HG03060 (cell line): ENCODE results near the gene COL19A1.

Source experiments
- ATAC-seq: cut with Tn5 transposase; IDR thresholded peaks from one replicate; pipeline ENCODE4 v1.9.1; 2021; ENCODE audit warnings: low read depth, moderate number of reproducible peaks; ENCODE audit not compliant: unreplicated experiment

Gene COL19A1

DNA sequence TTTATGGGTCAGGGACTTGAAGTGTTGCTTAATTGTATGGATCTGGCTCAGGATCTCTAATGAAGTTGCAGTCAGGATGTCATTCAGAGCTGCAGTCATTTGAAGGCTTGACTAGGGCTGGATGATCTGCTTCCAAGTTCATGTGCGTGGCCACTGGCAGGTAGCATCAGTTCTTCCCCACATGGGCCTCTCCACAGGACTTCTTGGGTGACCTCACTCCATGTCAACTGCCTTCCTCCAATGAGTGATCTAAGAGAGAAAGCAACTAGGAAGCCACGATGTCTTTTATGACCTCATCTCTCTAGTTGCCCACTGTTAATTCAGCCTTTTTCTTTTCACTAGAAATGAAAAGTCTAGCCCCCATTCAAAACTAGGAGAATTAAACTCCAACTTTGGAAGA is 332.4 kb downstream of the COL19A1 start:
- ATAC-seq: no peak

GRCh38 chr6:70208235-70208790 is 342.0 kb downstream of the COL19A1 start:
- ATAC-seq: no peak

DNA sequence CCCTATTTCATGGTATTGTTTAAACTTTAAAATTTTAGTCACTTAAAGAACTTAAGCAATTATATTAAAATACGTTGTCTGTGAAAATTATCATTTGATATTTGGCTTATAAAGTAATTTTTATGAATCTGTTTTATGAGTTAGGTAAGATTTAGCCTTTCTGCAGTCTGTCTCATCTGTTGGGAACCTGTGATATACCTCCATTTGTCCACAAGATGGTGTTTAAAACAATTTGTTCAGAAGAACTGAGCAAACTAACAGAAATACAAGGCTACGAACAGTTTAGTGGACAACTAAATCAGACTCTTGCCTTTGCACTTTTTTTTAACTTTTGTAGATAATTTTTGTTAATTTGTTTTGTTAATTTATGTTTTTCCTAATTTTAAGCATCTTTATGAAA is 344.1 kb downstream of the COL19A1 start:
- no peak for ATAC-seq

DNA sequence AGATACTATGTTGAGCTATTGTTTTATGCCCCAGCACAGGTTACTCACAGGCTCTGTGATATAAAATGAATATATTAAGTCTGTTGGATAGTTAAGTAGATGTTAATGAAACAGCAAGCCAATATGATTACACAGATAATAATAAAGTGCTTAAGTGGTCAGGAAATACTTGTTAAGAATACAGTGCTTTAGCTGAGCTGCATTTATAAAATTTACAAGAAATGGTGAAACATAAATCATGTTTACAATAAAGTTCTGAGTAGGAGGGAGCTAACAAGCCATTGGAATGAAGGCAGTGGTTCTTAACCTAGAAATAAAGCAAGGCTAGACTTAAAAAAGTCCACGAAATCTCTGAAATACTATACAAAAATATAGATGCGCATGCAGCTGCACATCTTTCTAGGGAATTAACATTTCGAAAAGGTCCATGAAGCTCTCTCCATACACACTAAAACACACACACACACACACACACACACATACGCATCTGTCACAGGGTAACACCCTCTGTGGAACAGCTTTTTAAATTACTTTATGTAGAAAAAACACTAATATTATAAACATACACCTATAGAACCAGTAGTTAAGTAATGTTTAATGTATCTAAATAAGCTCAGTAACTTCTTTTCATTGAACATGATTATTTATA is 349.2 kb downstream of the COL19A1 start:
- no peak for ATAC-seq

GRCh38 chr6:70216767-70217166 is 350.4 kb downstream of the COL19A1 start:
- ATAC-seq: no peak

DNA sequence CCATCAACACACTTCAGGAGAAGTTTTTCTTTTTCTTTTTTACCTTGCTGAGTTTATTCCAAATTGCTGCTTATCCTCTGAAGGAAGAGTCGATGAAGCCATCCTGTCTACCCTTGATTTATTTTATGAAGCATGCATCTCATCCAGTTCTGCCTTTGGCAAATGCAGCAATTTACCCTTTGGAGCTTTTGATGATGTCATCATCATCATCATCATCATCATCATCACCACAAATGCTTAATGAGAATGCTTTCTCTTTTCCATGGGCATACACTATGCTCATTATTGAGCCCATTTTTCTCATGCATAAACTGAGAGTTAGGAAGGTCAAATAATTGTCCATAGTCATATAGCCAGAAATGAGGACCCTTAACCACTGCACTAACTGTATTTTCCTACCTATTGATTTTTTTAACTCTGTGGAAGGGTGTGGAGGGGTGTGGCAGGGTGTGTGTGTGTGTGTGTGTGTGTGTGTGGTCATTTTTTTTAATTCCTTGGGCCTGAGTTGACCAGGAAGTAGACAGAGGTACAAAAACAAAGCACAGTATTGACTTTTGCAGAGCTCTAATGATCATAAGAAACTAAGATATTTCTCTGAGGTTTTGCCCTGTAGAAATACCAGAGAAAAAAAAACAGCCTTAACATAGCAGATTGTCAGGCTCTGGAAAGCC is 353.7 kb downstream of the COL19A1 start:
- no peak for ATAC-seq

GRCh38 chr6:70221025-70221714 is 354.8 kb downstream of the COL19A1 start:
- no peak for ATAC-seq

DNA sequence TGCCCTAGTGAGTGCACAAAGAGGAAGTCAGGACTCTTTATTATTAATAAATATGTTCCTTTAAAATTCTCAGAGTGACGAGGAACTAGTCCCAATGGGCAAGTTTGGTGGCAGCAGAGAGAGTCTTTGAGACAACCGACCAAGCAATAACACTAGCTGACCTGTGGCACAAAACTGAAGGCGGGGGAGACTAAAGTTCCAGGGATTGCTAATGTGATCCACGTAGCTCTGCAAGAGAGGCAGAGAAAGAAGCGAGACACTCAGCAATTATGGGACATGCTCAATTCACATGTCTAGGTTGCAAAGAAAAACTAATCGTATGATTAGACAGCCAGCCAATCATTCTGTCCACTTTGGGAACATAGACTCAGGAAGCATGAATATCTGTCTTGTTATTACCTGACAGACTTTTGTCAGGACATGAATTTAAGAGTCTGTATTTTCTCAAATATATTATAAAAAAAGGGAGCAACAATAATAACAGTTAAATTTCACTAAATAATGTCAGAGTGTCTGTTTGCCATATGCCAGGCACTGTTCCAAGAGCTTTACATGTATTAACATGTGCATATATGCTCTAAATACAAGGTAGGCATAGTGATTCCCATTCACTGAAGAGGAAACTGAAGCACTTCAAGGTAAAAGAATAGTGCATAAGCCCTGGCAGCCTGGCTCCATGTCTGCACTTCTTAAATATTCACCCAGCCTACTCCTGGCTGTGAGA is 355.5 kb downstream of the COL19A1 start:
- ATAC-seq: no peak

- ATAC-seq: no peak
Measured at GRCh38 chr6:70222439-70222749, 356.0 kb downstream of the COL19A1 start.

DNA sequence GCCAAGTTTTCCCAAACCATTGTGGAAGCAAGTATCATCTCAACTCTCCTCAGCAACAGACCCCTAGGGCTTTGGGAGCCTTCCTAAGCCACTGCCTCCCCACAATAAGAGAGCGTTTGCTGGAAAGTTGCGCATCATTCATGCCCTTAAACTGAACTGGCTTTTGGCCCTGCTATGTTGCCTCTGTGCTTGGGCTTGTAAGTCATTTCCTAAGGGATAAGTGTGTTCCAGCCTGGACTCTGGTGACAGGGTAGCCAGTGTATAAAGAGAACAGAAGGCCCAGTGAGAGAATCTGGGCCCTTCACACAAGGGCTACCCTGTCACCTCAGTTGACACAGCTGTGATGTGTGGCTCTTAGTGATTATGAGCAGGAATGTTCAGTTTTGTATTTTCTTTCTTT is 358.7 kb downstream of the COL19A1 start:
- no peak for ATAC-seq

GRCh38 chr6:70231311-70231710 is 365.0 kb downstream of the COL19A1 start:
- ATAC-seq: no peak

DNA sequence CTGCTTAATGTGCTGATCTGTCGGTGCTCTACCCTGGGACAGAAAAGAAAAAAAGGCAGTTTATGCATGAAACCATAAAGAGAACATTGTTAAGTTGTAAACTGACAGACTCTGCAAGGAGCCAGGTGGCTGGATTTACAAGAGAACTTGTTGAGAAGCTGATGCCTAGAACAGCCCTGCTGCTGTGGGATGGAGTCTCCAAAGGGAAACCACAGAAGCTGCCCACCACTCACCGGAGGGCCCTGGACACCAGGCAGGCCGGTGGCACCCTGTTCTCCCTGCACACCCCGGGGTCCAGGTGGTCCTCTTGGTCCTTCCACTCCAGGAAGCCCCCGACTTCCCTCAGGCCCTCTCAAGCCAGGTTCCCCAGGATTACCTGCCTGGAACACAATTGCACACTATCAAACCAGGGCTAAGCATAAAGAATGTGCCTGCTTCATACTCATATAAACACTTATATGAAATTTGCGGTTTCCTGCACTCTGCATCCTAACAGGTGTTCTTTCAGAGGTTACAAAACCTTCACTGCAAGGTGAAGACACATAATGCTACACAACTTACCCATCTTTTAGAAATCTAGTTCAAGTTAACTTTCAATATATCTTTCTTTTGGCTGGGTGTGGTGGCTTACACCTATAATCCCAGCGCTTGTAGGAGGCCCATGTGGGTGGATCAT is 368.3 kb downstream of the COL19A1 start:
- ATAC-seq: no peak

GRCh38 chr6:70236343-70236742 is 370.0 kb downstream of the COL19A1 start:
- no peak for ATAC-seq

GRCh38 chr6:70241031-70241430 is 374.7 kb downstream of the COL19A1 start:
- ATAC-seq: no peak

DNA sequence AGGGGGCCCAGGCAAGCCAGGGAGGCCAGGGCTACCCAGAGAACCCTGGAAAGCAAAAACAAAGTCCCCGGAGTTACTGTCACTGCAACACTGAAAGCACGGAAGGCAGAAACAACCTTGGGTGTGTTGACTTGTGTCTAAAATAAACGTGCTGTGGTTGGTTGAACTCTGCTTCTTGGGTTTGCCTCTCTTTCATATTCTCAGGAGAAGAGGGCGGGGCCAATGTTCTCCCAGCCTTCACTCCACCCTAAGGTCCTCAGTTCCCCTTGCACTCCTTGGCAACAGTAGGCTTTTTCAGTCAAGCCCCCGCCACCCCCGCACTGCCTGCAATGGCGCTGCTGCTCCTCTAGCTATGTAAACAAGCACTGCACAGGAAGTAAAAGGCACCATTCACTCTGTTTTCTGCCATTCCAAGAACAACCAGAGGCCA is 375.6 kb downstream of the COL19A1 start:
- ATAC-seq: no peak

DNA sequence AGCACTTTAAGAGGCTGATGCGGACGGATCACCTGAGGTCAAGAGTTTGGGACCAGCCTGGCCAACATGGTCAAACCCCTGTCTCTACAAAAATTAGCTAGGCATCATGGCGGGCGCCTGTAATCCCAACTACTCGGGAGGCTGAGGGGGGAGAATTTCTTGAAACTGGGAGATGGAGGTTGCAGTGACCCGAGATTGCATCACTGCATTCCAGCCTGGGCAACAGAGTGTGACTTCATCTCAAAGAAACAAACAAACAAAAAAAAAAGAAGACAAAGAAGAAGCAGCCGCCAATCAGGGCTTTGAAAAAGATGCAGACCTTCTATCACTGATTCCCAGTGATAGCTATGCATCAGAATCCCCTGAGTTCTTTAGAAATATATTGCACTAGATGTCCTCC is 379.8 kb downstream of the COL19A1 start:
- ATAC-seq: no peak

- ATAC-seq: no peak
Measured at GRCh38 chr6:70252604-70253003, 386.2 kb downstream of the COL19A1 start.

DNA sequence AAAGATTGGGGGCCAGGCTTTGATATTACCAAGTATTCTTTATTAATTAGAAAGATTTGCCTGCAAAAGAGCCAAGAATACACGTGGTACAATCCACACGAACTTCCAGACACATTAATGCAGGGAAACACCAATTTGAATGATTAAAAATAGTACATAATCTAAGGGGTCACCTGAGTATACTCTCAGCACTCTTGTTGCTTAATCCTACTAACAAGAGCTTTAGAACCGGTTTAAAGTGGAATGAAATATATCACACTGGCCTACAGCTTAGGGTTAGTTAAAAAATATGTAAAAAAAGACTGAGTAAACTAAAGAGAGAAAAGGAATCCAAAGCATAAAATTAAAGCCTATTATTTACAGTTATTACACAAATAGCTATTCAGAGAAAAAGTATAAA is 387.6 kb downstream of the COL19A1 start:
- no peak for ATAC-seq

- no peak for ATAC-seq
Measured at GRCh38 chr6:70254784-70255183, 388.4 kb downstream of the COL19A1 start.

GRCh38 chr6:70257768-70258273 is 391.5 kb downstream of the COL19A1 start:
- ATAC-seq: no peak
